Right kidney (tissue), 1 donor: ENCODE results near the gene FRG1.
"Not testable (repeated sequence)": the region's sequence is repeated elsewhere in the genome, so short reads cannot be mapped to it uniquely, and the experiment has no call there.

Experiments used
- DNase-seq: peaks from one replicate; pipeline ENCODE4 v3.0.0-alpha.2; 2016

The FRG1 gene

GRCh38 chr4:189983916-189984526 lies 43.3 kb downstream of the FRG1 start:
- DNase-seq = not testable (repeated sequence)

GRCh38 chr4:189984661-189985060 lies 44.0 kb downstream of the FRG1 start:
- not testable (repeated sequence) for DNase-seq

GRCh38 chr4:189985651-189986243 lies 45.1 kb downstream of the FRG1 start:
- DNase-seq = not testable (repeated sequence)

- no peak for DNase-seq
These were observed 48.3 kb downstream of the FRG1 start for GRCh38 chr4:189988877-189989431.

- not testable (repeated sequence) for DNase-seq
These were observed 49.3 kb downstream of the FRG1 start for GRCh38 chr4:189989941-189990340.
